Ishikawa (cell line): ENCODE data around the gene IMMP1L.

Source experiments
- CEBPB ChIP-seq: IDR thresholded peaks from 2 replicates; pipeline ENCODE4 v1.6.1; 2012
- CREB1 ChIP-seq: IDR thresholded peaks from 2 replicates; pipeline ENCODE4 v1.6.1; 2012; ENCODE audit warnings: low read depth
- EP300 ChIP-seq: IDR thresholded peaks from 2 replicates; pipeline ENCODE4 v1.6.1; 2012; ENCODE audit warnings: borderline replicate concordance
- TF ChIP-seq, protein P1 (sequence below): IDR thresholded peaks from 2 replicates; pipeline ENCODE4 v1.6.1; 2012

DNA sequence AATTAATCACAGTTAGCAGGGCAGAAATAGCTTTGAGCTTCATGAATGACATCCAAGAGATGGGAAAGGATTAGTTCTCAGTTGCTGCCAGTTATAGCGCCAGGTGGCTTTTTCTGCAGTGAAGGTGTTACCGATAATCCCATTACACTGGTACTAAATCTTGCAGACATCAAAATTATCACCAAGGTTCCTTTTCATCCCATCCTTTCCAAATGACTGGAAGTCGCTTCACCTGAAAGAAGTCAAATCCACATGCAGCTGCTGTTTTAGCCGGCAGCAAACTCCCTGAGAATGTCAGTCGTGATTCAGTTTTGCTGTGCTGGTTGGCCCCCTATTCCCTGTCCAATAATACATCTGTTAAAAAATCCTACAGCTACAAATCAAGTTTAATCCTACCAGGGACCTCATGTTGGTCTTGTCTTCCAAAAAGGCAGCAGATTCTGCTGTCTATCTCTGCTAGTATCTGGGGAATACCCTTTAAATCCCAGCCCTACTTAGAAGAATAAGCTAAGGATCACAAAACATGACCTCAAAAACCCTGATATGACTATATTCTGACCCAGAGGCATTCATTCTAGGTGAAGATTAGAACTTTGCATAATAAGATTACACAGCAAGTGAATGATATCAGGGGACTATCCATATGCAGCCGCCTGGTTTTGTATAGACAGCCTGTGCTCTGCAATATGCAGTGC is 31.7 kb downstream of the IMMP1L start:
- TF ChIP-seq CREB1 (no peak), CEBPB (no peak), EP300 (no peak)
- TF ChIP-seq, protein P1, sequence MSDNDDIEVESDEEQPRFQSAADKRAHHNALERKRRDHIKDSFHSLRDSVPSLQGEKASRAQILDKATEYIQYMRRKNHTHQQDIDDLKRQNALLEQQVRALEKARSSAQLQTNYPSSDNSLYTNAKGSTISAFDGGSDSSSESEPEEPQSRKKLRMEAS, result no peak
